HAP-1 (cell line): ENCODE data around the gene SLC25A12.
A peak's percentile ranks its signal among the peaks of the same experiment; 100 is the strongest.

Experiments used
- DNase-seq, 2 experiments: peaks; one replicate each; pipeline ENCODE4 v3.0.0-alpha.2; 2016 to 2020; ENCODE audit warnings: low spot score in 2 of 2
- H3K27me3 ChIP-seq: fragments of 250-450 bp; sonication (Bioruptor Pico); 2 replicates; pipeline ENCODE4 v1.5.1; 2020; ENCODE audit warnings: low read depth, mild to moderate bottlenecking, moderate library complexity
- H3K36me3 ChIP-seq: fragments of 250-450 bp; sonication (Bioruptor Pico); replicated peaks from 2 replicates; pipeline ENCODE4 v1.5.1; 2020; ENCODE audit warnings: mild to moderate bottlenecking
- H3K4me1 ChIP-seq: fragments of 250-450 bp; sonication (Bioruptor Pico); 2 replicates; pipeline ENCODE4 v1.5.1; 2020; ENCODE audit warnings: mild to moderate bottlenecking
- H3K4me3 ChIP-seq: fragments of 250-450 bp; sonication (Bioruptor Pico); 2 replicates; pipeline ENCODE4 v1.5.1; 2020; ENCODE audit warnings: mild to moderate bottlenecking, moderate library complexity
- H3K9me3 ChIP-seq: fragments of 250-450 bp; sonication (Bioruptor Pico); 2 replicates; pipeline ENCODE4 v1.5.1; 2020; ENCODE audit warnings: mild to moderate bottlenecking, moderate library complexity
- in situ Hi-C: fragments of 300-500 bp; cut with MboI; formaldehyde crosslinking; loops from 3 replicates; pipeline ENCODE4 v1.14.3; 2020; ENCODE audit warnings: low sequenced_read_pairs, inconsistent platforms, mixed read lengths

The SLC25A12 gene

GRCh38 chr2:171893824-171894611 lies at the start of gene SLC25A12:
Gene SLC25A12 (minus strand): TSS chr2:171894244. CDS start chr2:171894214, 30 bp downstream.
- Histone ChIP-seq H3K9me3 (peaks cover 4% of the 10 kb centered on the region; the same call in 1 of the 2 replicates), H3K36me3 (no peaks in the 10 kb centered on the region; the same call in 1 of the 2 replicates), H3K4me1 (peaks cover 11% of the 10 kb centered on the region), H3K27me3 (no peaks in the 10 kb centered on the region), H3K4me3 (peak within 1 kb of the TSS; percentile 78)
- in situ Hi-C loops: no loop called here
- DNase-seq: peak; percentile 79 to 87

GRCh38 chr2:171941316-171941699 lies 47.3 kb upstream of the SLC25A12 start:
- Histone ChIP-seq H3K4me1 (no peaks in the 10 kb centered on the region), H3K4me3 (no peak overlapping the region), H3K36me3 (no peaks in the 10 kb centered on the region; the same call in 1 of the 2 replicates), H3K27me3 (no peaks in the 10 kb centered on the region), H3K9me3 (no peaks in the 10 kb centered on the region)
- in situ Hi-C loops: no loop called here
- no peak for DNase-seq

- Histone ChIP-seq H3K9me3 (no peaks in the 10 kb centered on the region), H3K4me3 (no peak overlapping the region), H3K4me1 (no peaks in the 10 kb centered on the region), H3K36me3 (no peaks in the 10 kb centered on the region; the same call in 1 of the 2 replicates), H3K27me3 (no peaks in the 10 kb centered on the region)
- in situ Hi-C loops: no loop called here
- no peak for DNase-seq
These were observed 45.7 kb upstream of the SLC25A12 start for GRCh38 chr2:171939743-171940071.

GRCh38 chr2:171939058-171939742 lies 45.2 kb upstream of the SLC25A12 start:
- no peak for DNase-seq
- Histone ChIP-seq H3K36me3 (peaks cover 2% of the 10 kb centered on the region; the same call in 1 of the 2 replicates), H3K9me3 (no peaks in the 10 kb centered on the region), H3K4me3 (no peak overlapping the region), H3K4me1 (no peaks in the 10 kb centered on the region), H3K27me3 (no peaks in the 10 kb centered on the region)
- in situ Hi-C loops: no loop called here

- no peaks in the 10 kb centered on the region for H3K4me1 ChIP-seq
- peaks cover 58% of the 10 kb centered on the region for H3K36me3 ChIP-seq
- H3K27me3 ChIP-seq: no peaks in the 10 kb centered on the region
- no peak for DNase-seq
- in situ Hi-C loops: no loop called here
- H3K9me3 ChIP-seq: no peaks in the 10 kb centered on the region
- H3K4me3 ChIP-seq: no peak overlapping the region
These were observed 36.3 kb upstream of the SLC25A12 start for GRCh38 chr2:171930385-171930784.

GRCh38 chr2:171924170-171924942 lies 30.3 kb upstream of the SLC25A12 start:
- Histone ChIP-seq H3K9me3 (no peaks in the 10 kb centered on the region), H3K36me3 (peaks cover 37% of the 10 kb centered on the region), H3K27me3 (no peaks in the 10 kb centered on the region), H3K4me3 (no peak overlapping the region; the same call in 1 of the 2 replicates), H3K4me1 (peaks cover 16% of the 10 kb centered on the region)
- DNase-seq: no peak
- in situ Hi-C loops: no loop called here

GRCh38 chr2:171923206-171923605 lies 29.2 kb upstream of the SLC25A12 start:
- H3K36me3 ChIP-seq: peaks cover 27% of the 10 kb centered on the region
- H3K27me3 ChIP-seq: no peaks in the 10 kb centered on the region
- in situ Hi-C loops: no loop called here
- H3K4me1 ChIP-seq: peaks cover 16% of the 10 kb centered on the region
- peak; percentile 35 to 53 for DNase-seq
- H3K4me3 ChIP-seq: peak overlapping the region; percentile 85
- H3K9me3 ChIP-seq: no peaks in the 10 kb centered on the region

- H3K9me3 ChIP-seq: no peaks in the 10 kb centered on the region
- peaks cover 23% of the 10 kb centered on the region for H3K36me3 ChIP-seq
- no peaks in the 10 kb centered on the region for H3K27me3 ChIP-seq
- in situ Hi-C loops: no loop called here
- peak; percentile 89 to 98 for DNase-seq
- peaks cover 16% of the 10 kb centered on the region for H3K4me1 ChIP-seq
- peak within 1 kb of the TSS; percentile 85 for H3K4me3 ChIP-seq
These were observed 28.4 kb upstream of the SLC25A12 start, which contains the start of gene HAT1 for GRCh38 chr2:171922230-171923022. Gene HAT1 (plus strand): TSS chr2:171922461. CDS start chr2:171922501, 40 bp downstream.

GRCh38 chr2:171921970-171922229 lies 27.9 kb upstream of the SLC25A12 start:
- DNase-seq: no peak
- H3K36me3 ChIP-seq: peaks cover 18% of the 10 kb centered on the region
- H3K4me1 ChIP-seq: peaks cover 16% of the 10 kb centered on the region
- in situ Hi-C loops: no loop called here
- H3K27me3 ChIP-seq: no peaks in the 10 kb centered on the region
- H3K9me3 ChIP-seq: no peaks in the 10 kb centered on the region
- H3K4me3 ChIP-seq: peak overlapping the region; percentile 85

GRCh38 chr2:171919453-171919852 lies 25.4 kb upstream of the SLC25A12 start:
- peaks cover 13% of the 10 kb centered on the region for H3K4me1 ChIP-seq
- no peak overlapping the region for H3K4me3 ChIP-seq
- H3K27me3 ChIP-seq: no peaks in the 10 kb centered on the region
- no peak for DNase-seq
- H3K36me3 ChIP-seq: peaks cover under 1% of the 10 kb centered on the region
- in situ Hi-C loops: no loop called here
- no peaks in the 10 kb centered on the region for H3K9me3 ChIP-seq

GRCh38 chr2:171913517-171913916 lies 19.5 kb upstream of the SLC25A12 start:
- no peaks in the 10 kb centered on the region for H3K27me3 ChIP-seq
- in situ Hi-C loops: no loop called here
- no peaks in the 10 kb centered on the region for H3K4me1 ChIP-seq

GRCh38 chr2:171910494-171910893 lies 16.4 kb upstream of the SLC25A12 start:
- H3K4me1 ChIP-seq: no peaks in the 10 kb centered on the region
- no peaks in the 10 kb centered on the region for H3K36me3 ChIP-seq
- H3K4me3 ChIP-seq: no peak overlapping the region
- H3K9me3 ChIP-seq: no peaks in the 10 kb centered on the region
- in situ Hi-C loops: no loop called here
- no peak for DNase-seq
- no peaks in the 10 kb centered on the region for H3K27me3 ChIP-seq

More at GRCh38 chr2:171913517-171913916, 19.5 kb upstream of the SLC25A12 start:
- H3K36me3 ChIP-seq: no peaks in the 10 kb centered on the region
- H3K4me3 ChIP-seq: no peak overlapping the region
- DNase-seq: no peak
- H3K9me3 ChIP-seq: no peaks in the 10 kb centered on the region

- Histone ChIP-seq H3K4me1 (no peaks in the 10 kb centered on the region), H3K4me3 (no peak overlapping the region), H3K27me3 (no peaks in the 10 kb centered on the region), H3K36me3 (no peaks in the 10 kb centered on the region), H3K9me3 (no peaks in the 10 kb centered on the region)
- in situ Hi-C loops: no loop called here
- no peak for DNase-seq
These were observed 15.2 kb upstream of the SLC25A12 start for GRCh38 chr2:171909266-171909665.
